A172 (cell line): ENCODE data around the gene PITX1. TPM values are rescaled to one million over a fixed set of nuclear protein-coding genes. Genes with fewer than 3 reads are reported as not detected.
"Not testable (repeated sequence)": the region's sequence is repeated elsewhere in the genome, so short reads cannot be mapped to it uniquely, and the experiment has no call there.

ENCODE experiments used
- DNase-seq: peaks from one replicate; pipeline ENCODE4 v3.0.0-alpha.2; 2015; ENCODE audit warnings: low spot score
- total RNA-seq: library from RNA; depleted of rRNA; stranded (reverse); fragments of >200 nt; shearing (Covaris generic); gene quantifications from 2 replicates; pipeline ENCODE4 v1.2.3, GENCODE V29; 2014; rRNA removed

The PITX1 gene
- total RNA-seq, result 43.7 and 49.3 TPM in 2 replicates

DNA sequence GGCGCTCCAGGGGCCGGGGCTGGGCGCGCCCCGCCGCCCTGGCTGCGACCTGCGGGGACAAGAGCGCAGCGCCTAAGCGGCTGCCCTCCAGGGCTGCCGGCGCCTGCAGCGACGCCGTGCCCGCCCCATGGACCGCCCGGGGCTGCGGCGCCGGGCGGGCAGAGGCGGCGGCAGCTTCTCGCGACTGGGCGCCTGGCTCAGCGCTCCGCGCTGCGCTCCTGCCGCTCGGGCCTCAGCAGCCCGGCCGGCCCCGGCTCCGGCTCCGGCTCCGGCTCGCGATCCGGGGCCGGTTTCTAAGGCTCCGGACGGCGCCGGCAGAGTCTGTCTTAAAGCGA lies at the start of gene PITX1:
Gene PITX1 (minus strand): TSS at position 328 of the 335 bp plus-strand sequence. CDS start 347 bp downstream, outside the sequence.
- DNase-seq, result no peak

DNA sequence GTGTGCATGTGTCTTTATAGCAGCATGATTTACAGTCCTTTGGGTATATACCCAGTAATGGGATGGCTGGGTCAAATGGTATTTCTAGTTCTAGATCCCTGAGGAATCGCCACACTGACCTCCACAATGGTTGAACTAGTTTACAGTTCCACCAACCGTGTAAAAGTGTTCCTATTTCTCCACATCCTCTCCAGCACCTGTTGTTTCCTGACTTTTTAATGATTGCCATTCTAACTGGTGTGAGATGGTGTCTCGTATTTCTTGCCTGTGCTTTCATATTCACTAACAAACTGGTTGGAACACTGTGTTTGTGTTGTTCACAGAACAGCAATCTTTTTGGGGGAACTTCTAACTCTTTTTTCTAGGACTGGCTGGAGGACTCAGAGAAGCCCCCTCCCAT lies 49.3 kb upstream of the PITX1 start:
- not testable (repeated sequence) for DNase-seq

DNA sequence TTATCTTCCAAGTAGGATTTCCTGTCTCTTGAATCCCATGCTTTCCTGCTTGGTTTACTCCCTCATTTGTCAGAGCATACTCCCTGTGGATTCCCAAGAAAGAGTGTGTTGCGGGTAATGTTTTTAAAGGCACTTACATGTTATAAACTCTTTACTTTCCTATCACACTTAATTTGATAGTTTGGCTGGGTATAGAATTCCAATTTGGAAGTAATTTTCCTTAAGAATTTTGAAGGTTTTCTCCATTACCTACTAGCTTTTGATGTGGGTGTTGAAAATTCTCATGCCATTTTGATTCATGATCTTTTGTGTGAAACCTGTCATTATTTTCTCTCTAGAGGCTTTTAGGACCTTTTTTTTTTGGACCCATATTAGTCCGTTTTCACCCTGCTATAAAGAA lies 47.2 kb upstream of the PITX1 start:
- no peak for DNase-seq

DNA sequence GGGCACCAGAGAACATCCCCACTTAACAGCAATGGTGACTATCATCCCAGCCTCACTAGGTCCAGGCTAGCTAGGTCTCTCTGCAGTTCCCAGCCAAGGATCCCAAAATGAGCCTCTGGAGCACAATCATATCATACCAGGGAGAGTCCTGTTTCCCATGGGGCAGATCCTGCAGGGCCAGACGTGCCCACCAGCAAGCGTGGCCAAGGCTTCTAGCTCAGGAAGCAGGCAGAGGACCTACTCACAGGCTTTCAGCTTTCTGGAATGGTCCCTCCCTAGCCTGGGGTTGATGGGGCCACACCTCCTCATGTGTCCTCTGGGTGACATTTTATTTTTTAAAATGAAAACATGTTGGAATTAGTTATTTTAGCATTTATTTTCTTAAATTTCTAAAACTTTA lies 45.7 kb upstream of the PITX1 start:
- no peak for DNase-seq

DNA sequence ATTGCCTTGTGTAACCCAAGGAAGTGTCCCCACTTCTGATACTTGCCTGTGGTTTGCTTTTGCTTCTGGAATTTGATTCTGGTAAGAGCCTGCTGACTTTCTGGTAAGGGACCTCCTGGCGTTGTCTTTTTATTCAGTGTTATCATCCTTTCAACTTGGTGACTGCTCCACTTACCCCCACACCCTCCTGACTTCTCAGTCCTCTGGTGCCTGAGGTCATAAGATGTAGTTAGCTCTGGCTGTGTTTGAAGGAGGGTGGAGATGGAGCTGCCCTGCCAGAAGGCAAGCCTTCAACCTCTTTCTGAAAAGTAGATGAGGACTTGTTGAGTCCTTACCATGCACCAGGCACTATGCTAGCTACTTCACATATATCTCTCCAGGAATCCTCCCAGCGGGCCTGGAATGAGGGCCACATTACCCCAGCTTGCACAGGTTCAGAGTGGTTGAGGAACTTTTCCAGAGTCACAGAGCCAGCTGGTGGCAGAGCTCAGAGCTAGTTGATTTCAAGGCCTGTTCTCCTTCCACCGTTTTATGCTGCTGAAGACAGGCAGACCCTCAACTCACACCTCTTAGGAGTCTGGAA lies 45.2 kb upstream of the PITX1 start:
- no peak for DNase-seq

DNA sequence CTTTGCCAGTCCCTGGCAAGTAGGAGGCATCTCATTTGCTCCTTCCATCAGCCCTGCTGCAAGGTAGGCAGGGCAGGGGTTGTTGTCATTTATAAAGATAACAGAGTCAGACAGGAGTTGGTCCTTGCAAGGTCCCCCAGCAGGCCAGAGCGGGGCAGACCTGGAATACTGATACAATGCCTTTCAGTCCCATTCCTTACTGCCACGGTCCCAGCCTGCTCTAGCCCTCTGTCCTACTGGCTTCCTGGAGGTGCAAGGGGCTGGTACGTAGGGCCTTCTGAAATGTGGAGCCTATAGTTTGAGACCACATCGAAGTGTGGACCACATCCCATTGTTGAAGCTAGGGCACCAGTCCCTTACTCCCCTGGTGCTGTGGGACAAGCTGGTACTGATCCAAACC lies 42.8 kb upstream of the PITX1 start:
- DNase-seq, result no peak

DNA sequence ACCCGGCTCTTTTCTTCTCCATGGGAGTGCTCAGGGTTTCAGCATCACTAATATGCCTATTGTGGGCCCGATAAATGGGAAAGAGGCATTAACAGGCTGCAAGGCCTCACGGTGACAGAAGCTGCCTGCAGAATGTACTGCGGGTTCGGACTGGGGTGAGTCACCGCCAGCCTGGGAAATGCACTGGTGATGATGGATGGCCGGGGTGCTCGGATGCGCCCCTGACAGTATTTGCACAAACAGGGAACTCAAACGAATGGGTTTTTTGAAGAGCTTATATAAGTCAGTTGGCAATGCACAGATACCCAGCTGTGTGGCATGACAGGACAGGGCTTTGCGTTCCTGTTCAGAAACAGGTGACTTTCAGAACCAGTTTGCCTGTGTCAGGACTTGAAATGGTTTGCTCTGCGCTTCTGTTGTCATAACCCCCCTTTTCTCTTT lies 42.0 kb upstream of the PITX1 start:
- peak; percentile 81 for DNase-seq

DNA sequence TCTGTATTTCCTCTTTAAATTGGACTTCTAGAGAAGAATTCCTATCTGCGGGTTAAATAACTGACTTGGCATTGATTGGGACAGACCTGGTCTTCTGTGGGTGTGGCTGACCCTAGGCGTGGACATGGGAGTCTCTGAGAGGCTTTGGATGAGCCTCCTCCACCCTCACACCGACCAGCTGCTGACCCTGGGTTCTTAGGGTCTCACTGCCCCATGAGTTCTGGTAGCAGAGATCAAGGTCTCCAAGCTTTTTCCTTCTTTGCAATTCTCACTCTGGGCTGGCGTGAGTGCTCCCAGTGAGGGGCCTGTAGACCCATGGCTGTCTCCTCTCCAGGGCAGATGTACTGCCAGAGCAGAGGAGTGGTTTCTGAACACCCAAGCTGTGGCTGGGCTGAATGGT lies 41.6 kb upstream of the PITX1 start:
- DNase-seq, result no peak

DNA sequence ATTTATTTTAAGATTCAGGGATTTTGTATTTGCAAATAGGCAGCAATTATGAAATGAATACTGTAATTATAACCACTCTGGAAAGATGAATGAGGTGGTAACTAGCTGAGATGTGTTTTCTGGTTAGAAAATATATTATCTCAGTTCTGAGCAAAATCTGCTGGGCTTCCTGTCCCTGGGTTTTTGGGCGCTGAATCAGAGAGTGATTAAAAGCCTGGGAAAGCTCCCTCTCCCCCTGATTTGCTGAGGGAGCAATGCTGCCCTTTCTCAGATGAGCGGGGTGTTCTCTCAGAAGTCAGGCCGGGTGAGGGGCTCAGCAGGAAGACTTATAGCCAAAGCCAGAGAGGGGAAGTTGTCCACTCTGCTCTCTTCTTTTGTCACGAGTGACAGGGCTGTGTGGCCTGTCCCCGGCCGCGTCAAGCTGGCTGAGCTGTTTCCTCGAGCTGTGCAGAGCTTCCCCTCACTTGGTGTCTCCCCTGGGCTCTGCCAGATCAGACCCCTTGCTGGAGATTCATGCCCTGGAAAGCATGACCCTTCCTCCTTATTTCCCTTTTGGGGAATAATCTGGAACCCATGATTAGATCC lies 39.8 kb upstream of the PITX1 start:
- peak; percentile 72 for DNase-seq

DNA sequence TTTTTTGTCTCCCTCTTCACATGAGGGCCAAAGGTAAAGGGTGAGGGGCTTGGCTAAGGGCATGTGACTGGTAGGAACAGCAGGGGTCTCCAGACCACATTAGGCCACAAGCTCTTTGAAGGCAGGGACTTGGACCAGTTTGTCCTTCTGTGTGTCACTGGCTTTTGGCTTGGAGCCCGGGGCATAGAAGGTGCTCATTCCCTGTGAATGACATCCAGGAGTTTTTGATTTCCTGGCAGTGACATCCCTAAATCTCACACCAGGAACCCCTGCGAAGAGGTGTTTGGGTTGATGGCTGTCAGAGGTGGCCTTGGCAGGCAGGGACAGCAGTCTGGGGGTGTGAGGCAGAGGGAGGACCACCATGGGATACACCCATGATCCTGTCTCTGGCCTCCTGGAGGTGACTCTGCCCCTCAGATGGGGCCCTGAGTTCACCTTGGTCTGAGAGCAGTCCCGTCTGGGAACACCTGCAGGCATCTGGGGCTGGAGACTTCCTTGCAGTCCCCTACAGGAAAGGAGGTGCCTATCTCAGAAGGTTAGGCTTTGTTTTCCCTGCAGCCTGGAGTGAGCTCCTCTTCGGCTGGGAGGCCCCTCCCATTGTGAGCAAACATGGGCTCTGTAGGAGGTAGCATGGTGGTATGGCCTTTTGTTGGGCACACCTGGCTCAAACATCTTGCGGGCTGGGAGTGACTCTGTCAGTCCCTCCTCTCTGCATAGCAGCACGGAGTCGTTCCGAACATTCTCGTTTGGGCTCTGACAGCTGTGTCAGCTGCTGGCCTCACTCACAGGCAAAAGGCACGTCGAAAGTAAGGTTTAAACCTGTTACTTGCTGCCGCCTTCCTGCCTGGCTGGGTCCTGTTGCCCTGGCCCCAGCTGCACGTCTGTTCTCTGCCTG lies 38.6 kb upstream of the PITX1 start:
- DNase-seq, result no peak

DNA sequence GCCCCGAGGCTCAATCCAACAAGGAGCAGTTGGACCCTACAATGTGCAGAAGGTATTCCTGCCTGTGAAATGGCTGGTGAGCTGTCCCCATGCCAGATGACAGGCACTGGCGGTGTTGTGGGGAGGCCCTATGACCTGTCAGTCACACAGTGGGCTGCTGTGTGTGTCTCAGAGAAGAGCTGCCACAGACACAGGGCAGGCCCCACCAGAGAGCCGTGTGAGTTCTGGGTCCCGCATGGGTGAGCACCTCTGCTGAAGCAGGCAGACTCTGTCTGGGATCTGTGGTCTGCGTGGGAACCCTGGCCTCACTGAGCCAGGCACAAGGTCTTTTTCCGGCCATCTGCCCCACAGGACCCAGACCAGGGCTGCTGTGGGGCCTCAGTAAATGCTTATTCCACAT lies 37.3 kb upstream of the PITX1 start:
- DNase-seq, result no peak

DNA sequence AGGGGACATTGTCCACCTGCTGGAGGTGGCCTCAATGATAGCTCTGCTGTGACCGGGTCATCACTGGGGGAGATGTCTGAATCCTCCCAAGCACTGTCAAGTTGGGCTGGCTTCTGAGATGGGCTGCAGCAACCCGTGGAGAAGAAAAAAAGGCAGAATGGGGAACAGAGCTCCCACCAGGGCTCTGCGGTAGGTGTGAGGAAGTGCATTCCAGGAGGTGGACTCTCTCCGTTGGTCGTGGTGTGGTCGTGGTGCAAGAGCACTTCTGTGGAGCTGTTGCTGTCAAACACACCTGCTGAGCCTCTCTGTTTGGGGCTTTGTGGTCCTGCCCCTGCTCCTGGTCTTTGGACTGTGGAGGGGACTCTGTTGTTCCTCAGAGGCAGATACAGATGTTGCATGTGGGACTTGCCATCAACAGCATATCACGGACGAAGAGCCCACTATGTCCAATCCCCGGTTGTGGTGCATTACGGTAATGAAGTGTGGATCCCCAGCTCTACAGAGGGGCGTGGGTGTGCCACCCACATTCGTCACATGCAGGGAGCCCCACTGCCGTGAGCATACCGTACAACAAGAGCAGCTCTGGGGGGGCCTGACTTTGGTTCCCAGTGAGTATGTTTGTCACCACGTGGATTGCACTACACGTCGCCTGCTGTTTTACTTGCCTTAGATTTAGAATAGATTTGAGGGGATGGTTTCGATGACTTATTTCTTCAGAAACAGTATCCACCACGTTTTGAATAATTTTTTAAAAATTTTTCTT lies 36.0 kb upstream of the PITX1 start:
- no peak for DNase-seq

DNA sequence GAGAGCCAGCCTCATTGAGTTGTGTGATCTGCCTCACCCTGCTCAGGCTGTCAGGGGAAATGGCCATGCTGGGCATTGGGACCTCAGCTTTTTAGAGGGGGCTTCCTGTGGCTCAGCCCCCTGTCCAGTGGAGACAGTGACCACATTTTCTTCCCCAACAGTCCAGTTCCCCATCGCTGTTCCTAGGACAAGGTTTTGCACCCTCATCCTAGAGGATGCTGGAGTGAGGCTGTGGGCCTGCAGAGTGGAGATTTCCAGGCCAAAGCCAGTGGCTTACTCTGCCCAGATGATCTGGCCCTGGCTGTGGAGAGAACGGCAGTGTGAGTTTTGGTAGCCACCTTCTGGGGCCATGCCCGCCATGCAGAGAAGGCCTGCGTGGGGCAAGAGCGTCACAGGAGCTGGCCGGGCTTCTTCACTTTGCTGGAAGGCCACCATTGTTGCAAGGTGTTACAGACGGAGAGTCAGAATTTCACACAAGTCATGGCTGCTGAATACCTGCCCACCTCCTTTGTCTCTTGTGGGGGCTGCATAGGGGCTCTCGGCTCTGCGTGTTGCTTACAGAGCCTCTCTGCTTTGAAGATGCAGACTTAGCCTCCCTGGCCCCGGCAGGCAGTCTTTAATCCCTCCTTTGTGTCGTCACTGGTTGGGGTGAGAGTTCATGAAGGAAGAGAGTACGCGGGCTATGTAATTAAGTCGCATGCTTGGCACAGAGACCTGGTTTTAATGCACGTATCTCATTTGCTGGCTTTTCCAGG lies 35.2 kb upstream of the PITX1 start:
- DNase-seq, result no peak

DNA sequence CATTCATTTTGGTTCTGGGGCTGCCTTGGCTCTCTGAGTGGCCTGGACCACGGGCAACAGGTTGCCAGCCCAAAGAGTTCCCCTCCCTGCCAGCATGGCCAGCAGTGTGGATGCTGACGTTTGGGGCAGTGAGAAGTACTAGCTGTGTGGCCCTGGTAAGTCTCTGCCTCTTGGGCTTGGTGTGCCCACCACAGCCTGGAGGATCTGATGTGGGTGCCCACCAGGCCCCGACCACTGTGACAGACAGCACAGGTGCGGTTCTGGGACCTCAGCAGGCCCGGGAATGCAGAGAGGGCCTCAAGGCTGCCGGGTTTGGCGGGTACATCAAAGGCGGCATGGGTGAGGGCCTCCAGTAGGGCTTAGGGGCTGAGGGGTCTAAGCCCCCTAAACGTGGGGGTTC lies 33.6 kb upstream of the PITX1 start:
- no peak for DNase-seq

DNA sequence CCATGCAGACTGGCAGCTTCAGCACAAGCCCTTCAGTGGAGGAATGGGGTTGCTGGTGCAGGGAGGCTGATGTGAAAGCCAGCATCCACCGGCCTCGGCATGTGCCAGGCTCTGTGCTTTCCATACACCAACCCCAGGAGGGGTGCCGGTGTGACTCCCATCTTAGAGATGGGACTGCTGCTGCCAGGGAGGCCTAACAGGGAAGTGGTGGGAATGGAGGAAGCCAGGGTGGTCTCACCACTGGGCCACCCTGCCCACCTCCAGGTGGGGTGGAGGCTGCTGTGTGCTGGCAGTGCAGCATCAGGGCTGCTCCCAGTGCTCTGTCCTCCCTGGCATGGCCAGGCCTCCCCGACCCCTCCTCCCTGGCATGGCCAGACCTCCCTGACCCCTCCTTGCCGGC lies 32.8 kb upstream of the PITX1 start:
- no peak for DNase-seq

DNA sequence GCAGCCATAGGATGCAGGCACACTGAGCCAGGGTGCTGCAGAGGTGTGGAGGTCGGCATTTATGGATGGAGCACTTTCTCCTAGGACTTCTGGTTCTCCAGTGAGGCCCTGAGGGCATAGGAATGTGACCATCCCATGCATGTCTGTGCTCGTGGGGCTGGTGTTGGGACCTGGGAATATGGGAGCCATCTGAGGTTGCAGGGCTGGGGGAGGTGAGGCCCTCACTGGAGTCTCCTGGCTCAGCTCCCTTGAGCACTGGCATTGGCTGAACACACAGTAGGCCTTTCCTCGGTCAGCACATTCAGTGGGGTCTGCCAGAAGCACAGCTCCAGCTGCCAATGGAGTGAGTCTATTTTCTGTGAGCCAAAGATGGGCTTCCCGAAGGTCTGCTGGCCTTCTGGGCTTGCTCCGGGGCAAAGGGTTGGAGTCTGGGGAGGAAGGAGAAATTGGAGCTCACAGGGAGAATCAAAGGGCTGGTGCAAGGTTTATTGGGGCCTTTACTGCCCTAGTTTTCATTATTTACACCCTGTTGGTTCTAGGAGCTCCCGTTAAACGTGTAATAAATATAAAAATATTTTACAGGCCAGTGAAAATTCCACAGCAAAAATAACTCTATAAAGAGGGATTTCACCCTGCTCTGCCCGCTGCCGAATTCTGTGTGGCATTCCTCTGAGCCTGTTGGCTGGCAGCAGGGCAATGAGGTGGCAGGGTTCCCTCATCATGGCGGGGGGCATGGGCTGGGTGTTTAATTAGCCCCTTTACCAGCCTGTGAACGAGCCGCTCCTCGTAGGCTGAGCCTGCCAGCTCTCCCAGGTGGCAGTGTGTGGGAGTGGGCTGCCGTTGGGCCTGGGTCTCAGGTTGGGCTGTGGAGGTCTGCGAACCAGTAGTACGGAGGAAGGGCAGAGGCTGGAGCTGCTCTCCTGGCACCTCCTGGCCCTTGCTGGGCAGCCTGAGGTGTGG lies 31.6 kb upstream of the PITX1 start:
- no peak for DNase-seq

DNA sequence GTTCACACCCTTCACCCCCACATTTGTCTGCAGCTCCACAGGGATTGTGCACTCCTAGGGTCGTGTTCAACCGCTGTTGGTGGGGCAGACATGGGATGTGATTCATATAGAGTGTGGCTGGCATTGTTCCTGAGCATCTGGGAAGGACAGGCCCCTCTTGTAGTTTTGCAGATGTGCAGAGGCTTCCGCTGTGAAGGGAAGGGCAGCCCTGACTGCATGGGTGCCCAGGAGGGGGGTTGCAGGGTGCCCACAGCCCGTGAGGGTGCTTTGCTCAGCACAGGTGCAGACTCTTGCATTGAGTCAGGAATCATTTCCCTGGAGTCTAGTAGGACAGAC lies 30.2 kb upstream of the PITX1 start:
- DNase-seq, result no peak

DNA sequence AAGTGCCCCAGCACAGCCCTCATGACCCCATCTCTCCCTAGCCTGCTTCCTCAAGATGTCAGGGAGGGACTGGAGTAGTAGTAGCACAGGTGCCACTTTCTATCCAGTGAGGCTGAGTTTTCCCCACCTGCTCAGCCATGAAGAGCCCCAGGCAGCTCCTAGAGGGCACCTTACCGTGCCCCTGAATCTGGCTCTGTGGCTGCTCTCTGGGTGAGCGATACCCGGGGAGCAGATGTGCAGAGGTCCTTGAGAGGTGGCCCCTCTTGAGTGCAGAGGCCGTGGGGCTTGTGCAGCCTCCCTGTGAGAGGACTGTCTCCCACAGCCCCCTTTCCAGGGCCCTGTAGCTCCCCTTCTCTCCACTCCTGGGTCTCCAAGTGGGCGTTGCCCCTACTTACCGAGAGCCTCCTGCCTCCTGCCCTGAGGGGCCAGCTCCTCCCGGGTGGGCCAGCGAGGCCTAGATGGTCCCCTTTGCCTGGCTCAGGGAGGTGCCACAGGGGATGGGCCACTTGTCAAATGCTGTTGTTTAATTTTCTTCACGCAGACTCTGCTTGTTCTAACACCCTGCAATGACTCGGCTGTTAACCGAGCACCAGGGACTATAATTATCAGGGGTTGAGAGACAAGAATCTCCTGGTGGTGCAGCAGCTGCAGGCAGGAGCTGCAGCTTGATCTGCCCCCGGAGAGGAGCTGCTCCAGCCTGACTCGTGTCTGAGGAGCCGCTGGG lies 29.6 kb upstream of the PITX1 start:
- no peak for DNase-seq

DNA sequence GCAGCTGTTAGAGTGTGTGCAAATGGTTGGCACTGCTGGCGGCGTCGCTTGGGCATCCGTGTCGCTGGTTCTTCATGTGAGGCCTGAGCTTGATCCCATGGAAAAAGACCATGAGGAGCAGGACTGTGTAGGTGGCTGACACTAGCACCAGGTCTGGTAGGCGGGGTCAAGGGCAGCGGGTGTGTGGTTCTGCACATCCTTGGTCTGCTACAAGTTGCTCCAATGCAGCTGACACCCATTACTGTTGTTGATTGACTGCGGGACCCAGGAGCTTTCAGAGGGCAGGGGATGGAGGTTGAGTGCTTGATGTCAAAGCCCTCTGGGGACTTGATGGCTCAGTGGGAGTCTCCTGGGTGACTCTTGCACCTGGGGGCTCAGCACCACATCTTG lies 29.0 kb upstream of the PITX1 start:
- no peak for DNase-seq
